MM.1S (cell line): ENCODE data around the gene GNPTG.

Experiments
- CTCF ChIP-seq: fragments of 300-600 bp; sonication (generic); IDR thresholded peaks from 2 replicates; pipeline ENCODE4 v1.5.1; 2016; ENCODE audit warnings: antibody characterized with exemption, low read length, mixed read lengths
- EZH2phosphoT487 ChIP-seq: fragments of 300-600 bp; sonication (generic); IDR thresholded peaks from 2 replicates; pipeline ENCODE4 v1.6.1; 2018; ENCODE audit warnings: antibody characterized with exemption, low read length

DNA sequence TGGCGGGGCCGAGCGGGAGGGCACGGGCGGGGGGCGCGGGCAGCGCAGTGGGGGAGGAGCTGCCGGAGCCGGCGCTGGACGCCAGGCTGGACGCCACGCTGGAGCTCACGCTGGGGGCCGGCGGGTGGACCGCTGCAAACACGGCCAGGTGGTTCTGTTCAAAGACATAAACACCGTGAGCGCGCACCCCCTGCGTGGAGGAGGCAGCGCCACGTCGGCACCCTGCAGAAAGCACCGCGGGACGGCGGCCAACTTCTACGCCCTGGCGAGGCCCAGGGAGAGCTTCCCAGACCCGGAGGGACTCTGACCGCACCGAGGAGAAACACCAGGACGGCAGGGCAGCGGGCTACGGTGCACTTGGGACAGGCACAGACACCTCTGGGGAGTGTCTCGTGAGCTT is 33.5 kb downstream of the GNPTG start:
- TF ChIP-seq CTCF (no peak), EZH2phosphoT487 (no peak)
